DOHH2 (cell line): ENCODE data around the gene TCF3.
"Not testable (repeated sequence)": the region's sequence is repeated elsewhere in the genome, so short reads cannot be mapped to it uniquely, and the experiment has no call there.

ENCODE experiments used
- H3F3A ChIP-seq: fragments of 200-600 bp; sonication (generic), shearing (Covaris generic); 2 replicates; pipeline ENCODE4 v1.6.0; 2016; ENCODE audit warnings: antibody characterized with exemption, mild to moderate bottlenecking; ENCODE audit not compliant: control insufficient read depth, insufficient read depth
- H3K27ac ChIP-seq: fragments of 200-600 bp; sonication (generic); 2 replicates; pipeline ENCODE4 v1.5.1; 2014; ENCODE audit warnings: low read depth, mild to moderate bottlenecking, low read length, moderate library complexity
- H3K27me3 ChIP-seq: fragments of 200-600 bp; sonication (generic); 2 replicates; pipeline ENCODE4 v1.6.1; 2014; ENCODE audit warnings: mild to moderate bottlenecking, low read length, mixed read lengths; ENCODE audit not compliant: control insufficient read depth
- H3K36me3 ChIP-seq: fragments of 200-600 bp; sonication (generic); 2 replicates; pipeline ENCODE4 v1.6.1; 2014; ENCODE audit warnings: mild to moderate bottlenecking, low read length, moderate library complexity, mixed read lengths; ENCODE audit not compliant: control insufficient read depth
- H3K4me1 ChIP-seq: fragments of 200-600 bp; sonication (generic); 2 replicates; pipeline ENCODE4 v1.6.1; 2014; ENCODE audit warnings: mild to moderate bottlenecking, low read length, mixed read lengths; ENCODE audit not compliant: control insufficient read depth
- H3K4me2 ChIP-seq: fragments of 200-600 bp; sonication (generic); 2 replicates; pipeline ENCODE4 v1.6.0; 2014; ENCODE audit warnings: mild to moderate bottlenecking, low read length, moderate library complexity
- H3K4me3 ChIP-seq: fragments of 200-600 bp; sonication (generic); 2 replicates; pipeline ENCODE4 v1.5.1; 2014; ENCODE audit warnings: mild to moderate bottlenecking, low read length, mixed read lengths
- H3K79me2 ChIP-seq: fragments of 200-600 bp; sonication (generic); 2 replicates; pipeline ENCODE4 v1.6.1; 2014; ENCODE audit warnings: mild to moderate bottlenecking, low read length, mixed read lengths; ENCODE audit not compliant: control insufficient read depth
- H3K9me2 ChIP-seq: fragments of 200-600 bp; sonication (generic); replicated peaks from 2 replicates; pipeline ENCODE4 v1.6.1; 2014; ENCODE audit warnings: mild to moderate bottlenecking, low read length, mixed read lengths; ENCODE audit not compliant: control insufficient read depth
- H3K9me3 ChIP-seq: fragments of 200-600 bp; sonication (generic); 2 replicates; pipeline ENCODE4 v1.6.1; 2014; ENCODE audit warnings: antibody characterized with exemption, low read length, mixed read lengths; ENCODE audit not compliant: control insufficient read depth, insufficient read depth
- H4K20me1 ChIP-seq: fragments of 200-600 bp; sonication (generic); 2 replicates; pipeline ENCODE4 v1.6.0; 2014; ENCODE audit warnings: low read depth, mild to moderate bottlenecking, antibody characterized with exemption, low read length, moderate library complexity; ENCODE audit not compliant: control insufficient read depth, insufficient read depth
- EZH2phosphoT487 ChIP-seq: fragments of 200-600 bp; sonication (generic); IDR thresholded peaks from 2 replicates; pipeline ENCODE4 v1.6.1; 2017; ENCODE audit warnings: borderline replicate concordance, mild to moderate bottlenecking, antibody characterized with exemption, low read length, moderate library complexity, mixed read lengths
- TF ChIP-seq, protein P1 (sequence below): fragments of 200-600 bp; sonication (generic); IDR thresholded peaks from one replicate; pipeline ENCODE4 v1.5.1; 2014; ENCODE audit warnings: antibody characterized with exemption, mild to moderate bottlenecking, low read depth, low read length; ENCODE audit not compliant: poor library complexity, severe bottlenecking

Gene TCF3

DNA sequence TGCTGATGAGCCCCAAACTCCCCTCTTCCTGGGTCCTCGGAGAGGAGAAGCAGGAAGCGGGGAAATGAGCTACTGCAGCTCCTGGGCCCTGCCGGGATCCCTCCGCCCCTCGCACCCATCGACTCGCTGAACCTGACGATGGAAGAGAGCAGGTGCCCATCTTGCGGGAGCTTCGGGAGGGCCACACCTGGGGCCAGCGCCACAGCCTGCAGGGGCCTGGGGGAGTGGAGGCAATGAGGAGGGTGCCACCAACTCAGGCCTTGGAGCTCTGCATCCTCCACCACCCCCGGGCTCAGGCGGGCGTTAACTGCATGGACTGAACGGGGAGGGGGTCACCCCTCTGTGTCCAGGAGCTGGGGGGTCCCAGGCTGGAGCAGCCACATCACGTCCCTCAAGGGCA is 8.3 kb downstream of the TCF3 start:
- H3K27ac ChIP-seq, result no peak overlapping the region
- TF ChIP-seq EZH2phosphoT487, result no peak
- TF ChIP-seq, protein P1, sequence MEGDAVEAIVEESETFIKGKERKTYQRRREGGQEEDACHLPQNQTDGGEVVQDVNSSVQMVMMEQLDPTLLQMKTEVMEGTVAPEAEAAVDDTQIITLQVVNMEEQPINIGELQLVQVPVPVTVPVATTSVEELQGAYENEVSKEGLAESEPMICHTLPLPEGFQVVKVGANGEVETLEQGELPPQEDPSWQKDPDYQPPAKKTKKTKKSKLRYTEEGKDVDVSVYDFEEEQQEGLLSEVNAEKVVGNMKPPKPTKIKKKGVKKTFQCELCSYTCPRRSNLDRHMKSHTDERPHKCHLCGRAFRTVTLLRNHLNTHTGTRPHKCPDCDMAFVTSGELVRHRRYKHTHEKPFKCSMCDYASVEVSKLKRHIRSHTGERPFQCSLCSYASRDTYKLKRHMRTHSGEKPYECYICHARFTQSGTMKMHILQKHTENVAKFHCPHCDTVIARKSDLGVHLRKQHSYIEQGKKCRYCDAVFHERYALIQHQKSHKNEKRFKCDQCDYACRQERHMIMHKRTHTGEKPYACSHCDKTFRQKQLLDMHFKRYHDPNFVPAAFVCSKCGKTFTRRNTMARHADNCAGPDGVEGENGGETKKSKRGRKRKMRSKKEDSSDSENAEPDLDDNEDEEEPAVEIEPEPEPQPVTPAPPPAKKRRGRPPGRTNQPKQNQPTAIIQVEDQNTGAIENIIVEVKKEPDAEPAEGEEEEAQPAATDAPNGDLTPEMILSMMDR, result no peak
- peaks cover 100% of the 10 kb centered on the region for H3K79me2 ChIP-seq
- H3K4me3 ChIP-seq, result no peak overlapping the region
- H3K9me3 ChIP-seq, result no peaks in the 10 kb centered on the region
- peaks cover 96% of the 10 kb centered on the region for H3K36me3 ChIP-seq
- peaks cover 10% of the 10 kb centered on the region for H3F3A ChIP-seq
- H3K9me2 ChIP-seq, result no peaks in the 10 kb centered on the region
- H3K4me1 ChIP-seq, result peaks cover 24% of the 10 kb centered on the region
- H4K20me1 ChIP-seq, result peaks cover 4% of the 10 kb centered on the region; the same call in 1 of the 2 replicates
- H3K27me3 ChIP-seq, result no peaks in the 10 kb centered on the region
- H3K4me2 ChIP-seq, result no peak overlapping the region

DNA sequence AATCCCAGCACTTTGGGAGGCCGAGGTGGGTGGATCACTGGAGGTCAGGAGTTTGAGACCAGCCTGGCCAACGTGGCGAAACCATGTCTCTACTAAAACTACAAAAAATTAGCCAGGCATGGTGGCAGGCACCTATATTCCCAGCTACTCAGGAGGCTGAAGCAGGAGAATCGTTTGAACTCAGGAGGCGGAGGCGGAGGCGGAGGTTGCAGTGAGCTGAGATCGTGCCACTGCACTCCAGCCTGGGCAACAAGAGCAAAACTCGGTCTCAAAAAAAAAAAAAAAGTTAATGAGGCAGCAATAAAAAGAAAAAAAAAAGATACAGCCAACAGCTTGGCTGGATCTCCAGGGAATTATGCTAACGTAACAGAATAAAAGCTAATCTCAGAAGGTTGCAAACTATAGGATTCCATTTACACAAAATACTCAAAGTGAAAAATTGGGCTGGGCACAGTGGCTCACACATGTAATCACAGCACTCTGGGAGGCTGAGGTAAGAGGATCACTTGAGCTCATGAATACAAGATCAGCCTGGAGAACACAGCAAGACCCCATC is 11.4 kb downstream of the TCF3 start:
- not testable (repeated sequence) for H3K4me1 ChIP-seq, H3F3A ChIP-seq, H3K9me3 ChIP-seq, H3K27ac ChIP-seq, H3K4me3 ChIP-seq, H3K27me3 ChIP-seq, H3K4me2 ChIP-seq, H3K9me2 ChIP-seq
- Histone ChIP-seq H3K79me2 (peaks cover 100% of the 10 kb centered on the region), H4K20me1 (peaks cover 12% of the 10 kb centered on the region; the same call in 1 of the 2 replicates), H3K36me3 (peaks cover 100% of the 10 kb centered on the region)

DNA sequence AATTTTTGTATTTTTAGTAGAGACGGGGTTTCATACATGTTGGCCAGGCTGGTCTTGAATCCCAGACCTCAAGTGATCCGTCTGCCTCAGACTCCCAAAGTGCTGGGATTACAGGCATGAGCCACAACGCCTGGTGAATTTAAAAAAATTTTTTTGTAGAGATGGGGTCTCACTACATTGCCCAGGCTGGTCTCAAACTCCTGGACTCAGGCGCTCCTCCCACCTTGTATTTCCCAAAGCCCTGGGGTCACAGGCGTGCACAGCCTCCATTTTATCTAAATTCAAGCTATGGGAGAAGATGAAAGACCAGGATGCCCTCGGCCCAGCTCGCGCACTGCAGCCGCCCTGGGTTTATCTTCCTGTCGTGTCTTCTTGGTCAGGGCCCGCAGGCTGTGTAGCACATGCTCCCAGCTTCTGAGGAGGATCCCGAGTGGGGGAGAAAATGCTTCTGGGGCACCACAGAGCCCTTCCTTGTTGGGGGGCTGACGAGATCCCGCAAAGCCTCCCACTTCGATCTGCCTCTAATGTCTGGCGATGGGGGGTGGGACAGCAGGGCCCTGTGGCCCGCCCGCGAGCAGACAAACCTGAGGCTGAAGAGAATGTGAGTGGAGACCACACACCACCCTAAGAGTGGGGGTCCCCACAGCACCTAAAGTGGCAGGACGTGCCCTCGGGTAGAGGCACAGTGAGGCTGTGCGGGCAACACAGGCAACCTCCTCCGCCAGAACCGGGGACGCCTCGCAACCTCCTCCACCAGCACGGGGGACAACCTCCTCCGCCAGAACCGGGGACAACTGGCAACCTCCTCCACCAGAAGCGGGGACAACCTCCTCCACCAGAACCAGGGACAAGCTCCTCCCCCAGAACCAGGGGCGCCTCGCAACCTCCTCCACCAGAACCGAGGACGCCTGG is 15.8 kb downstream of the TCF3 start:
- Histone ChIP-seq H3K36me3 (peaks cover 100% of the 10 kb centered on the region), H3K27me3 (no peaks in the 10 kb centered on the region), H3K4me3 (no peak overlapping the region), H3K9me3 (no peaks in the 10 kb centered on the region), H3K27ac (no peak overlapping the region), H4K20me1 (peaks cover 16% of the 10 kb centered on the region), H3K9me2 (no peaks in the 10 kb centered on the region), H3K79me2 (peaks cover 99% of the 10 kb centered on the region), H3K4me2 (no peak overlapping the region), H3K4me1 (no peaks in the 10 kb centered on the region), H3F3A (peaks cover 7% of the 10 kb centered on the region; the same call in 1 of the 2 replicates)
- TF ChIP-seq, protein P1, result no peak
- no peak for TF ChIP-seq EZH2phosphoT487

DNA sequence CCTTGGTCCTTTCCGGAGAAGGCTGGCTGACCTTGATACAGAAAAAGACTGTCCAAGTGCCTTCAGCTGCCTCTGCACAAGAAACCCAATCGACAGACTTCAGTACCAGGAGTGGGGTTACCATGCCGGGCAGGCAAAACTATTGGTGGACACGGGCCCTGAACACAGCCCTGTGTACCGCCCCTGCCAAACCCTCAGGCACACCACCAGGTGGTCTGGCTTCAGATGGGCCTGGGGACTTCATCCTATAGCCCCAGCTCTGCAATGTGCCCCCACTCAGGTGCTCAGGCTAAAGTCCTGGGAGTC is 17.5 kb downstream of the TCF3 start:
- Histone ChIP-seq H3K4me2 (no peak overlapping the region), H3K4me1 (no peaks in the 10 kb centered on the region), H3K27me3 (no peaks in the 10 kb centered on the region), H3F3A (peaks cover 5% of the 10 kb centered on the region; the same call in 1 of the 2 replicates), H3K36me3 (peaks cover 100% of the 10 kb centered on the region), H3K27ac (no peak overlapping the region), H3K79me2 (peaks cover 98% of the 10 kb centered on the region), H4K20me1 (peaks cover 23% of the 10 kb centered on the region), H3K9me3 (no peaks in the 10 kb centered on the region), H3K4me3 (no peak overlapping the region), H3K9me2 (no peaks in the 10 kb centered on the region)
- TF ChIP-seq, protein P1, result no peak
- no peak for TF ChIP-seq EZH2phosphoT487
